ENCODE results near the gene ST6GALNAC1. TPM values are rescaled to one million over a fixed set of nuclear protein-coding genes. Genes with fewer than 3 reads are reported as not detected.

ST6GALNAC1 gene
- total and polyA plus RNA-seq, 4 donors, result 1.2 to 4.6 (median 3.9) TPM

DNA sequence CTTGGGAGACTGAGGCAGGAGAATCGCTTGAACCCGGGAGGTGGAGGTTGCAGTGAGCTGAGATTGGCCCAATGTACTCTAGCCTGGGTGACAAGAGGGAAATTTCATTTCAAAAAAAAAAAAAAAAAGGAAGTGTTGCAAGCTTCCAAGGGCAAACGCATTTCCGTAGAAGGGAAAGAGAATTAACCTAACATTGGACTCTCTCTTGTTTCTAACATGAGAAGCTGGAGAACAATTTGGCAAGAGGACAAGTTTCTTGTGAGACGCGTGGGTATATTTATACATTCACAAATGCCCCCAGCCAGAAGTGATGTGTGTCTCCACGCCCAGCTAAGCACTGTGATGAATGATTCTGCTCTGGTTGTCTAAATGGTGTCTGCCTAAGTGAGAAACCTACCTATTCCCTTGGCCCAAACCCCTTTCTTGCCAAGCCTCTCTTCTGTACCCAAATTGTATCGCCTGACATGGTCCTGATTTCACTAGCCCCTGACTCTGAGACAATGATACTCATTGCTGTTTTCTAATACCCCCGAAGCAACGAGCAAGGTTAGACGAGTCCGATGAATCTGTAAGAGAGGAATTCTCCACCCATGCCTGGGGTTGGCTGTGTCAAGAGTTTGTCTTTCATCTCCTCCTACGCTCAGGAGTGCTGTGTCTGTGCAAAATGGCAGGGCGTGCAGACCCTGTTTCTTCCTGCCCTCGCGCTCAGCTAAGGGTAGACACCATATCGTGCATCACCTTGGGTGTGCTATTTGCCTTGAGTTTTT, 43.7 kb downstream of the ST6GALNAC1 start:
- Histone ChIP-seq H3K9me3 (ENCODE audit: control insufficient read depth, insufficient read depth, low read length) (no peaks in the 10 kb centered on the region), H3K27ac (ENCODE audit: low read depth, low read length) (no peak overlapping the region), H3K36me3 (ENCODE audit: control insufficient read depth, insufficient read depth, low read length) (no peaks in the 10 kb centered on the region), H3K27me3 (ENCODE audit: control insufficient read depth, insufficient read depth, low read length) (no peaks in the 10 kb centered on the region), H3K4me3 (ENCODE audit: low read depth, low read length) (no peak overlapping the region), H3K4me1 (ENCODE audit: control insufficient read depth, insufficient read depth, low read length) (peaks cover 10% of the 10 kb centered on the region)
- peak in 1 of 6 donors; percentile 78 for DNase-seq (ENCODE audit: low read depth in 4 of 6, low spot score in 6 of 6)
- WGBS (ENCODE audit: insufficient coverage), result 92% methylated on average over 4 of the region's 17 CpGs

DNA sequence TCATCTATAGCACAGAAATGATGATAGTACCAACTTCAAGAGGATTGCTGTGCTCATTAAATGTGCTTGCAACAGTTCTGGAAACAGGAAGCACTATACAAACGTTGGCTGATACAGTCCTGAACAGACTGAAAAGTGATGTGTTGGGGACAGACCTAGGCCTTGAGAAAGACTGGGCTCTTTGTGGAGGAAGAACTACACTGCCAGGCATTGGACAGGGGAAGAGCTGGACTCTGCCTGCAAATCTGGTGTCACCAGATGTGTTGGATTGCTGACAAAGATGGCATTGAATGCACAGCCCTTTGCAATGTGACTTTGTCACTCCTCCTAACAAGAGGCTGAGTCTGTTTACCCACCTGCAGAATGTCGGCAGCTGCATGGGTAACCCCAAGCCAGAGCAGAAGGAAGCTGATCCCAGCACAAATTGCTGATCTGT, 45.5 kb downstream of the ST6GALNAC1 start:
- Histone ChIP-seq H3K4me1 (ENCODE audit: control insufficient read depth, insufficient read depth, low read length) (peaks cover 10% of the 10 kb centered on the region), H3K4me3 (ENCODE audit: low read depth, low read length) (no peak overlapping the region), H3K36me3 (ENCODE audit: control insufficient read depth, insufficient read depth, low read length) (no peaks in the 10 kb centered on the region), H3K9me3 (ENCODE audit: control insufficient read depth, insufficient read depth, low read length) (no peaks in the 10 kb centered on the region), H3K27me3 (ENCODE audit: control insufficient read depth, insufficient read depth, low read length) (no peaks in the 10 kb centered on the region), H3K27ac (ENCODE audit: low read depth, low read length) (no peak overlapping the region)
- peak in 5 of 6 donors; percentile 38 to 78 (median 50) for DNase-seq (ENCODE audit: low read depth in 4 of 6, low spot score in 6 of 6)
- WGBS (ENCODE audit: insufficient coverage), result 36% methylated on average over 1 of the region's 2 CpGs

DNA sequence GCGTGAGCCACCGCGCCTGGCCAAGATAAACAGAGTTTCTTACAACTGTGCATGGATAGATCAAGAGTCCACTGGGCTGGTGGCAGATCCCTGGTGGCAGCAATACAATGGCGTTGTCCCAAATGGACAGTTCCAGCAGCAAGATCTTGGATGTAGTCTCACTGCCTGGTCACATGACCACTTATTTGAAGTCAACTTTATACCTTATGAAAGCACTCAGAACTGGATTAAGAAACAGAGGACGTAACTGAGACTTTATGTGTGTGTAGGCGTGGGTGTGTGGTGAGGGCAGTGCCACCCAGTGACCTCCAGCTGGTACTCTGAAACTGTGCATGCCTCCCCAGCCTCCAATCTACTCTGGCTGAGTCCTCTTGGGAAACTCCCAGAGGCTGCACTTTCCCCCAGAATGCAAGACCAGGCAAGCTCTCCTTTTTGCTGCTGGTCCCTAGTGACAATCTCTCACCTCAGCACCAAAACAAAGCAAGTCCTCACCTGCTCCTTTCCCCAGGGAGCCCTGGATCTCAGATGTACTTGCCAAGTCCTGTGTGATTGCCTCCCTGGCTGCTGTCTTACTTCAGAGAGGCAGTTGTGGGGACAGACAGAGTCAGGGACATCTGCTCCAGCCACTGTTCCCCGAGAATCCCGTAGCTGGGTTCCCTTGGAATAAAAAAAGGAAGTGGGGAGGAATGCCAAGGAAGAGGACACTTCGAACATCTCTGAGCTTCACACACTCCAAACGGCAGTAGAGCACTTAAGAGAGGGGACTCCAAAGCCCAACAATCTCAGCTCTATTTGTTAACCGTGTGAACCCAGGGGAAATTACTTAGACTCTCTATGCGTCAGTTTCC, 46.2 kb downstream of the ST6GALNAC1 start:
- no peak for DNase-seq (ENCODE audit: low read depth in 4 of 6, low spot score in 6 of 6)
- WGBS (ENCODE audit: insufficient coverage), result 80% methylated on average over 8 of the region's 12 CpGs
- Histone ChIP-seq H3K27ac (ENCODE audit: low read depth, low read length) (no peak overlapping the region), H3K4me1 (ENCODE audit: control insufficient read depth, insufficient read depth, low read length) (peaks cover 10% of the 10 kb centered on the region), H3K4me3 (ENCODE audit: low read depth, low read length) (no peak overlapping the region), H3K9me3 (ENCODE audit: control insufficient read depth, insufficient read depth, low read length) (no peaks in the 10 kb centered on the region), H3K27me3 (ENCODE audit: control insufficient read depth, insufficient read depth, low read length) (no peaks in the 10 kb centered on the region), H3K36me3 (ENCODE audit: control insufficient read depth, insufficient read depth, low read length) (no peaks in the 10 kb centered on the region)

DNA sequence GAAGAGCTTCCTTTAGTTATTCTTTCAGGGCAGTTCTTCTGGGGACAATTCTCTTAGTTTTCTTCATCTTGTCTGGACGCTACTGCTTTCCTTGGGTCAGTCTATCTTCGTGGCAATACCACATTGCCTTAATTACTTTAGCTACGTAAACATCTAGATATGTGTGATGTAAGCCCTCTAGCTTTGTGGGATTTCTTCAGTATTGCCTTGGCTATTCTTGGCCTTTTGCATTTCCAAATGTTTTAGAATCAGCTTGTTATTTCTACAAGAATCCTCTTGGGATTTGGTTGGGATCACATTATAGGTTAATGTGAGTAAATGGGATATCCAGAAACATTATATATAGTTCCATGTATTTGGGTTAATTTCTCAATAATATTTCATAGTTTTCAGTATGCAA, 48.9 kb downstream of the ST6GALNAC1 start:
- no peaks in the 10 kb centered on the region for H3K27me3 ChIP-seq (ENCODE audit: control insufficient read depth, insufficient read depth, low read length)
- H3K9me3 ChIP-seq (ENCODE audit: control insufficient read depth, insufficient read depth, low read length), result no peaks in the 10 kb centered on the region
- no peak overlapping the region for H3K4me3 ChIP-seq (ENCODE audit: low read depth, low read length)
- no peak for DNase-seq (ENCODE audit: low read depth in 4 of 6, low spot score in 6 of 6)
- H3K4me1 ChIP-seq (ENCODE audit: control insufficient read depth, insufficient read depth, low read length), result peaks cover 10% of the 10 kb centered on the region
- H3K36me3 ChIP-seq (ENCODE audit: control insufficient read depth, insufficient read depth, low read length), result no peaks in the 10 kb centered on the region
- no CpG with 5 or more reads among the region's 3 CpGs for WGBS (ENCODE audit: insufficient coverage)
- no peak overlapping the region for H3K27ac ChIP-seq (ENCODE audit: low read depth, low read length)

DNA sequence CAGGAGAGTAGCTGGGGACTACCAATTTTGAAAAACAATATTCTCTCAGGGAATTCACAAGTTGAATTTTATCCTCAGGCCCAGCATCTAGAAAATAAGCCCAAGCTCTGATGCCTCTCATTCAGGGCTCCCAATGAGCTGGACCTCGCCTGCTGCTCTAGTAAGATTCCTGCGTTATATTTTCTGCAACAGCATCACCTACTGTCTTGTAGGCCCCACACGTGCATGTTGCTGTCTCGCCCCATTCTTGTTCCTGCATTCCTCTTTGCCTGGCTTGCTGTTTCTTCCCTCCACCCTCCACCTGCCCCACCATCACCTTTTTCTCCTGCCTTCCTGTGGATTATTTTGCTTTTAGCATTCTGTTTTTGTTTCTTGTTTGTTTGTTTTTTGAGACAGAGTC, 49.6 kb downstream of the ST6GALNAC1 start:
- H3K36me3 ChIP-seq (ENCODE audit: control insufficient read depth, insufficient read depth, low read length), result no peaks in the 10 kb centered on the region
- peak in 1 of 6 donors; percentile 73 for DNase-seq (ENCODE audit: low read depth in 4 of 6, low spot score in 6 of 6)
- no peaks in the 10 kb centered on the region for H3K27me3 ChIP-seq (ENCODE audit: control insufficient read depth, insufficient read depth, low read length)
- H3K27ac ChIP-seq (ENCODE audit: low read depth, low read length), result no peak overlapping the region
- H3K9me3 ChIP-seq (ENCODE audit: control insufficient read depth, insufficient read depth, low read length), result no peaks in the 10 kb centered on the region
- 50% methylated on average over 4 of the region's 4 CpGs for WGBS (ENCODE audit: insufficient coverage)
- peaks cover 10% of the 10 kb centered on the region for H3K4me1 ChIP-seq (ENCODE audit: control insufficient read depth, insufficient read depth, low read length)
- H3K4me3 ChIP-seq (ENCODE audit: low read depth, low read length), result no peak overlapping the region

DNA sequence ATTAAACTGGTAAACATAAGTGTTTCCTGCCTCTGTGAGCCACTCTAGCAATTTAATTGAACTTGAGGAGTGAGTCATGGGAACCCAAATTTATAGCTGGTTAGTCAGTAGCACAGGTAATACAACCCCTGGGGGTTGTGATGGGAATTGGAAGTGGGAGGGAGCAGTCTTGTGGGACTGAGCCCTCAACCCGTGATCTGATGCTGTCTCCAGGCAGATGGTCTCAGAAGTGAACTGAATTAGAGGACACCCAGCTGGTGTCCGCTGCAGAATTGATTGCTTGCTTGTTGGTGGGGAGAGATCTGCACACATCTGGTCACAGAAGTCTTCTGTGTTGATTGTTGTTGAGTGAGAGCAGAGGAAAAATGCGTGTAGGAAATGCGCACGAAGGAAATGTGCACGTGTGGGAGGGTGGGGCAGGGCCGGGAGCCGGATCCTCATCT, 50.2 kb downstream of the ST6GALNAC1 start:
- 34% methylated on average over 3 of the region's 8 CpGs for WGBS (ENCODE audit: insufficient coverage)
- Histone ChIP-seq H3K4me1 (ENCODE audit: control insufficient read depth, insufficient read depth, low read length) (peaks cover 8% of the 10 kb centered on the region), H3K9me3 (ENCODE audit: control insufficient read depth, insufficient read depth, low read length) (no peaks in the 10 kb centered on the region), H3K27ac (ENCODE audit: low read depth, low read length) (no peak overlapping the region), H3K27me3 (ENCODE audit: control insufficient read depth, insufficient read depth, low read length) (no peaks in the 10 kb centered on the region), H3K4me3 (ENCODE audit: low read depth, low read length) (no peak overlapping the region), H3K36me3 (ENCODE audit: control insufficient read depth, insufficient read depth, low read length) (no peaks in the 10 kb centered on the region)
- DNase-seq (ENCODE audit: low read depth in 4 of 6, low spot score in 6 of 6), result peak in 1 of 6 donors; percentile 50

DNA sequence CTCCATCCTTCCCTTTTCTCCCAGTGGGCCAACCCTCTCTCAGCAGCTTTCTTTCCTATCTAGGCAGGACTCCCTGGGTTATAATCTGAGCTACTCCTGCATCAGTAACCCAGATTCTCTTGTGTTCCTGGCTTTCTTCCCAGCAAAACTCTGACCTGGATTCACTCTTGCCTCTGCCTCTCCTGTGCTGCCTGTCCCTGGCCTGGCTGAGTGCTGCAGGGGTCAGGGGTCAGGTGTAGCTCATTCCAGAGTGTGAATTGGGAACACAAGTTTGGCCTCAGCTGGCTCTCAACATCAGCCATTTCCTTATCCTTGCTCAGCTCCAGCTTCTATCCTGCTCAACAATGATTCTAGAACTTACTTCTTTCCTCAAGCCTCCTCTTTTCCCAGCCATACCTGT, 55.4 kb downstream of the ST6GALNAC1 start:
- Histone ChIP-seq H3K27me3 (ENCODE audit: control insufficient read depth, insufficient read depth, low read length) (peaks cover 34% of the 10 kb centered on the region), H3K27ac (ENCODE audit: low read depth, low read length) (no peak overlapping the region), H3K4me3 (ENCODE audit: low read depth, low read length) (no peak overlapping the region), H3K9me3 (ENCODE audit: control insufficient read depth, insufficient read depth, low read length) (no peaks in the 10 kb centered on the region), H3K4me1 (ENCODE audit: control insufficient read depth, insufficient read depth, low read length) (peaks cover 24% of the 10 kb centered on the region), H3K36me3 (ENCODE audit: control insufficient read depth, insufficient read depth, low read length) (no peaks in the 10 kb centered on the region)
- no peak for DNase-seq (ENCODE audit: low read depth in 4 of 6, low spot score in 6 of 6)

DNA sequence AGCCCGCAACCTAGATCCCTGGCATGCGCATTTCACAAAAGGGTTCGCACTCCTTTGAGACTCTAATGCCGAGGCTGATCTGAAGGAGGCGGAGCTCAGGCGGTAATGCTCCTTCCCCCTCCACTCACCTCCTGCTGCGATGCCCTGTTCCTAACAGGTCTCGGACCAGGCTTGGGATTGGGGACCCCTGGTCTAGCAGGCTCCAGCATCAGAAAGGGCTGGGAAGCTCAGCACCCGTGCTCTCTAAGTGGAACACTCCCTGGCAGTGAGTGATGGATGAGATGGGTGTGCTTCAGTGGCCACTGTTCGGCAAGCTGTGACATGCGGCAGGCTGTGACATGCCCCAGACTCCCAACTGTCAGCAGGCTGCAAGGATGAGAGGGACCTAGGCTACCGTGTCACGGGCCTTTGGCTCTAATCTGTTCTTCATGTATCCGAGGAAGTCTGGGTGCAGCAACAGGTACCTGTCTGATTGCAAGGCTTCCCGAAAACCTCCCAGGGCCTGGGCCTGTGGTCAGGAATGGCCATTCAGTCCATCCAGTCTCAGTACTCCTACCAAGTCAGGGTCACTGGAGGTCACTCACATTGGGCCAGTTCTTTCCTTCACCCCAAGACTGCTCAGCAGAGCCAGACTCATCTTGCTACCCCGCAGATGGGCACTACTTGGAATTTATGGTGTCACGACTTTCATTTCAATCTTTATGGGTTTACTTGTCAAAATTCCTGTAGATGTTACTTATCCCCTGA, 56.6 kb downstream of the ST6GALNAC1 start:
- no peak overlapping the region for H3K4me3 ChIP-seq (ENCODE audit: low read depth, low read length)
- no peaks in the 10 kb centered on the region for H3K36me3 ChIP-seq (ENCODE audit: control insufficient read depth, insufficient read depth, low read length)
- no peaks in the 10 kb centered on the region for H3K9me3 ChIP-seq (ENCODE audit: control insufficient read depth, insufficient read depth, low read length)
- H3K27ac ChIP-seq (ENCODE audit: low read depth, low read length), result peak overlapping the region; percentile 10
- peaks cover 24% of the 10 kb centered on the region for H3K4me1 ChIP-seq (ENCODE audit: control insufficient read depth, insufficient read depth, low read length)
- 35% methylated on average over 17 of the region's 17 CpGs for WGBS (ENCODE audit: insufficient coverage)
- H3K27me3 ChIP-seq (ENCODE audit: control insufficient read depth, insufficient read depth, low read length), result peaks cover 34% of the 10 kb centered on the region
- DNase-seq (ENCODE audit: low read depth in 4 of 6, low spot score in 6 of 6), result peak in 1 of 6 donors; percentile 34
